Mucosa of descending colon (tissue), 3 donors: Measurements from ENCODE around the gene ARHGAP35. TPM values are rescaled to one million over a fixed set of nuclear protein-coding genes. Genes with fewer than 3 reads are reported as not detected.

Source experiments
- ATAC-seq: fragments of 200-7000 bp; cut with Tn5 transposase; one replicate; pipeline ENCODE4 v1.9.1; 2020; ENCODE audit warnings: mild to moderate bottlenecking, moderate library complexity
- DNase-seq, 3 donors: peaks; one replicate each; pipeline ENCODE4 v3.0.0-alpha.2; 2020
- H3K36me3 ChIP-seq: fragments of 200-600 bp; one replicate; pipeline ENCODE4 v1.8.0; 2021; ENCODE audit warnings: low read depth, mild to moderate bottlenecking
- H3K4me1 ChIP-seq: fragments of 200-600 bp; one replicate; pipeline ENCODE4 v1.8.0; 2021; ENCODE audit warnings: low read depth, mild to moderate bottlenecking
- H3K4me3 ChIP-seq: fragments of 200-600 bp; one replicate; pipeline ENCODE4 v1.8.0; 2021; ENCODE audit warnings: mild to moderate bottlenecking
- H3K9me3 ChIP-seq: fragments of 200-600 bp; one replicate; pipeline ENCODE4 v1.8.0; 2021; ENCODE audit warnings: mild to moderate bottlenecking
- intact Hi-C, 2 donors: fragments of 100-400 bp; cut with DNase I in 1 of 2; cut with micrococcal nuclease in 1 of 2; formaldehyde crosslinking; loops; one replicate each; pipeline versions ENCODE4 v1.11.0 to v1.11.1; 2022; cut with DNase I, micrococcal nuclease
- total RNA-seq, 3 donors: library from RNA; stranded (reverse); fragmentation: NEBNext Ultra II Directional in 2 of 3; extraction: Animal tissue kit (Norgen Biotek cat#: 25700) in 2 of 3; gene quantifications; one replicate each; pipeline versions ENCODE4 v1.2.1 to v1.2.4, GENCODE V29; 2021 to 2023
- TF ChIP-seq, protein P1 (sequence below): fragments of 200-600 bp; IDR thresholded peaks from one replicate; pipeline ENCODE4 v1.8.0; 2022; ENCODE audit warnings: antibody characterized with exemption, mild to moderate bottlenecking
- donor health status: DM: no; HTN: no; CAD: no; lungs with moderate emphysema.
- donor health status: DM: no; HTN: no; CAD: no.
- donor health status: DM: no; HTN: yes; CAD: no.

The ARHGAP35 gene
- total RNA-seq, 3 donors from 2014 or later = 56.5 to 85.3 (median 82.7) TPM

- DNase-seq (peak in 1 of 3 donors; percentile 28), ATAC-seq (no peak)
- intact Hi-C loops = no loop called here
- TF ChIP-seq, protein P1, sequence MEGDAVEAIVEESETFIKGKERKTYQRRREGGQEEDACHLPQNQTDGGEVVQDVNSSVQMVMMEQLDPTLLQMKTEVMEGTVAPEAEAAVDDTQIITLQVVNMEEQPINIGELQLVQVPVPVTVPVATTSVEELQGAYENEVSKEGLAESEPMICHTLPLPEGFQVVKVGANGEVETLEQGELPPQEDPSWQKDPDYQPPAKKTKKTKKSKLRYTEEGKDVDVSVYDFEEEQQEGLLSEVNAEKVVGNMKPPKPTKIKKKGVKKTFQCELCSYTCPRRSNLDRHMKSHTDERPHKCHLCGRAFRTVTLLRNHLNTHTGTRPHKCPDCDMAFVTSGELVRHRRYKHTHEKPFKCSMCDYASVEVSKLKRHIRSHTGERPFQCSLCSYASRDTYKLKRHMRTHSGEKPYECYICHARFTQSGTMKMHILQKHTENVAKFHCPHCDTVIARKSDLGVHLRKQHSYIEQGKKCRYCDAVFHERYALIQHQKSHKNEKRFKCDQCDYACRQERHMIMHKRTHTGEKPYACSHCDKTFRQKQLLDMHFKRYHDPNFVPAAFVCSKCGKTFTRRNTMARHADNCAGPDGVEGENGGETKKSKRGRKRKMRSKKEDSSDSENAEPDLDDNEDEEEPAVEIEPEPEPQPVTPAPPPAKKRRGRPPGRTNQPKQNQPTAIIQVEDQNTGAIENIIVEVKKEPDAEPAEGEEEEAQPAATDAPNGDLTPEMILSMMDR = no peak
- Histone ChIP-seq H3K36me3 (no peaks in the 10 kb centered on the region), H3K4me1 (peaks cover 10% of the 10 kb centered on the region), H3K9me3 (no peaks in the 10 kb centered on the region), H3K4me3 (no peak overlapping the region)
Observed at GRCh38 chr19:46845959-46846459, 14.8 kb upstream of the ARHGAP35 start.

- DNase-seq = peak in 1 of 3 donors; percentile 19
- intact Hi-C loops = no loop called here
- H3K4me3 ChIP-seq = no peak overlapping the region
- H3K4me1 ChIP-seq = peaks cover 10% of the 10 kb centered on the region
- no peak for ATAC-seq
- H3K9me3 ChIP-seq = no peaks in the 10 kb centered on the region
- TF ChIP-seq, protein P1 = no peak
- H3K36me3 ChIP-seq = no peaks in the 10 kb centered on the region
Observed at GRCh38 chr19:46847528-46847927, 13.3 kb upstream of the ARHGAP35 start.

DNA sequence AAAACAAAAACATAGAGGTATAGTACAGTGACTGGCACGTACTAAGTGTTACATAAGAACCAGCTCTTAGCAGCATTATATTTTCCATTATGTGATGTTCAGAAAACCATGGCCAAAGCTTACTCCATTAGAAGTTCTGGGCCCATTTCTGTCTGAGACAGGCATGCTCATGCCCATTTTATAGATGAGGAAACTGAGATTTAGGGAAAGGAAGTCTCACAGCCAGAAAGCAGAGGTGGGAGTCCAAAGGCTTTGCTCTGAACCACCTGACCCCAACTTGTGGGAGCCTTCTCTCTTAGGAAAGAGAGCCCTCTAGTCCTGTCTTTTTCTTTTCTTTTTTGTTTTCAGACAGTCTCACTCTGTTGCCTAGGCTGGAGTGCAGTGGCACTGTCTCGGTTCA, 12.4 kb upstream of the ARHGAP35 start:
- H3K9me3 ChIP-seq = no peaks in the 10 kb centered on the region
- TF ChIP-seq, protein P1 = no peak
- no peak for DNase-seq
- ATAC-seq = no peak
- no peaks in the 10 kb centered on the region for H3K36me3 ChIP-seq
- H3K4me3 ChIP-seq = no peak overlapping the region
- peaks cover 10% of the 10 kb centered on the region for H3K4me1 ChIP-seq
- intact Hi-C loops = no loop called here

DNA sequence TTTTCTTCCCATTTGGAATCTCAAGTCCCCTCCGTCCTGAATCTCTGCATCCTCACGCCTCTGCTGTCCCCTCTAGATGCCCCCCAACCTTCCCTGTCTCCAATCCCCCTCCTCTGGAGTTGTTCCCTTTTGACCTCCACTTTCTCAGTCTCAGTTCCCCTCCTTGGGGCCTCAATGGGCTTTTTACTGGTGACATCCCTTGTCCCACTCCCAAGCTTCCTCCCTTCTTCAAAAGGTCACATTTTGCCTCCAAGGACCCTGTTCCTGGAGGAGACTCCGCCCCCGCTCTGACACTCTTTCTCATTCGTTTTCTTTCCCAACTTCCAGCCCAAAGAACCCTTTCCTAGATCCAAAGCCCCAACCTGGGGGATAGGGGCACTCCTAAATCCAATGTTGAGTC, 11.2 kb upstream of the ARHGAP35 start:
- Histone ChIP-seq H3K36me3 (no peaks in the 10 kb centered on the region), H3K4me1 (peaks cover 18% of the 10 kb centered on the region), H3K9me3 (no peaks in the 10 kb centered on the region), H3K4me3 (no peak overlapping the region)
- no peak for ATAC-seq
- peak in 1 of 3 donors; percentile 29 for DNase-seq
- intact Hi-C loops = no loop called here
- TF ChIP-seq, protein P1 = no peak

- Histone ChIP-seq H3K36me3 (no peaks in the 10 kb centered on the region), H3K4me1 (peaks cover 24% of the 10 kb centered on the region), H3K9me3 (no peaks in the 10 kb centered on the region), H3K4me3 (peak within 1 kb of the TSS; percentile 51)
- TF ChIP-seq, protein P1 = no peak
- peak; percentile 94 for ATAC-seq
- peak; percentile 94 to 96 (median 95) for DNase-seq
- intact Hi-C loops = no loop called here
Observed at GRCh38 chr19:46850228-46851203, 10.3 kb upstream of the ARHGAP35 start, which contains the start of gene AP2S1. Gene AP2S1, minus strand, starts transcription at chr19:46850846. Its CDS starts 80 bp downstream, at chr19:46850766.
